ENCODE data around the gene CCT7.

DNA sequence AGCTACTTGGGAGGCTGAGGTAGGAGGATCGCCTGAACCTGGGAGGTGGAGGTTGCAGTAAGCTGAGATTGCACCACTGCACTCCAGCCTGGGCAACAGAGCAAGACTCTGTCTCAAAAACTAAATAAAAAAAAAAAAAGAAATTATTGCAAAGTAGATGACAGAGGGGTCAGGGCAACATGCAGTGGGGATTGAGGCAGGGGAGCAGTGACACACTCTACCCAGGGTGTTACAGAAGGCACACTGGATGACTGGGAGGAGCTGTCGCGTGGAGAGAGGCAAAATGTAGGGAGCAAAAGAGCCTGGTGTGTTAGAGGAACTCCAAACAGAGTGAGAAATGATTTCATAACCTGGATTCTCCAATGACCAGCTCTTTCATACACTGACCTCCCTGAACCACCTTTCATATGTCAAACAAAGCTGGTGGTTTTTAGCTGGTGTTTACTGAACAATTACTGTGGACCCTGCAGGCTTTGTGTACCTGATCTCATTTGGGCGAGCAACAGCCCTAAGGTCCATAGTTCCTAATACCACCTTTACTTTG lies 28.1 kb downstream of the CCT7 start:
- TF ChIP-seq REST (IDR thresholded peaks at IDR 0.05; ENCODE audit: insufficient replicate concordance, low read depth) (no peak), CTCF (IDR thresholded peaks at IDR 0.05; ENCODE audit: insufficient read depth, low read length) (no peak), POLR2AphosphoS5 (IDR thresholded peaks at IDR 0.05; ENCODE audit: low read depth) (no peak), GABPA (IDR thresholded peaks at IDR 0.05; ENCODE audit: low read depth) (no peak)

Data from HL-60 (cell line).